ENCODE results near the gene BTBD9.
A peak's percentile ranks its signal among the peaks of the same experiment; 100 is the strongest.

BTBD9 gene

GRCh38 chr6:38639498-38640215 is at the start of gene BTBD9:
Gene BTBD9 (minus strand): TSS chr6:38639929.
- peak; percentile 79 for DNase-seq

GRCh38 chr6:38688579-38689087 is 48.9 kb upstream of the BTBD9 start:
- no peak for DNase-seq

GRCh38 chr6:38687549-38687948 is 47.8 kb upstream of the BTBD9 start:
- no peak for DNase-seq

- DNase-seq = no peak
These were observed 47.3 kb upstream of the BTBD9 start for GRCh38 chr6:38687043-38687353.

- no peak for DNase-seq
These were observed 46.7 kb upstream of the BTBD9 start for GRCh38 chr6:38686270-38687042.

GRCh38 chr6:38684904-38685303 is 45.2 kb upstream of the BTBD9 start:
- DNase-seq = no peak

- no peak for DNase-seq
These were observed 44.5 kb upstream of the BTBD9 start for GRCh38 chr6:38684237-38684636.

GRCh38 chr6:38681850-38682249 is 42.1 kb upstream of the BTBD9 start:
- no peak for DNase-seq

- no peak for DNase-seq
These were observed 39.9 kb upstream of the BTBD9 start for GRCh38 chr6:38679668-38680067.

- DNase-seq = no peak
These were observed 38.5 kb upstream of the BTBD9 start for GRCh38 chr6:38678178-38678760.

GRCh38 chr6:38676974-38677544 is 37.3 kb upstream of the BTBD9 start:
- DNase-seq = no peak

- DNase-seq = no peak
These were observed 36.7 kb upstream of the BTBD9 start for GRCh38 chr6:38676236-38676973.

- no peak for DNase-seq
These were observed 33.9 kb upstream of the BTBD9 start for GRCh38 chr6:38673397-38674165.

GRCh38 chr6:38671885-38672467 is 32.2 kb upstream of the BTBD9 start:
- DNase-seq = peak; percentile 34

- no peak for DNase-seq
These were observed 18.9 kb upstream of the BTBD9 start for GRCh38 chr6:38658418-38659167.

GRCh38 chr6:38656896-38657295 is 17.2 kb upstream of the BTBD9 start:
- no peak for DNase-seq

GRCh38 chr6:38654263-38654662 is 14.5 kb upstream of the BTBD9 start:
- no peak for DNase-seq

- DNase-seq = no peak
These were observed 11.5 kb upstream of the BTBD9 start for GRCh38 chr6:38651121-38651784.

- no peak for DNase-seq
These were observed 10.6 kb upstream of the BTBD9 start for GRCh38 chr6:38650207-38650752.

GRCh38 chr6:38649744-38650143 is 10.0 kb upstream of the BTBD9 start:
- DNase-seq = no peak
